ENCODE results near the gene CFAP54. TPM values are rescaled to one million over a fixed set of nuclear protein-coding genes. Genes with fewer than 3 reads are reported as not detected.
A peak's percentile ranks its signal among the peaks of the same experiment; 100 is the strongest.

Gene CFAP54
- total RNA-seq, 6 experiments from 2014 or later: 0.40 to 0.66 (median 0.56) TPM

- DNase-seq: peak; percentile 1
- Mint-ChIP-seq H3K9me3 (no peaks in the 10 kb centered on the region; the same call in 1 of the 2 replicates), H3K4me3 (no peak overlapping the region), H3K27me3 (ENCODE audit: insufficient read depth) (no peaks in the 10 kb centered on the region), H3K4me1 (ENCODE audit: low read depth) (peaks cover 41% of the 10 kb centered on the region), H3K27ac (peak overlapping the region; percentile 2; the same call in 1 of the 2 replicates), H3K36me3 (ENCODE audit: low read depth) (peaks cover 12% of the 10 kb centered on the region)
- TF ChIP-seq CTCF (IDR thresholded peaks at IDR 0.05): no peak
Observed at GRCh38 chr12:96770219-96771102, 281.1 kb downstream of the CFAP54 start.

DNA sequence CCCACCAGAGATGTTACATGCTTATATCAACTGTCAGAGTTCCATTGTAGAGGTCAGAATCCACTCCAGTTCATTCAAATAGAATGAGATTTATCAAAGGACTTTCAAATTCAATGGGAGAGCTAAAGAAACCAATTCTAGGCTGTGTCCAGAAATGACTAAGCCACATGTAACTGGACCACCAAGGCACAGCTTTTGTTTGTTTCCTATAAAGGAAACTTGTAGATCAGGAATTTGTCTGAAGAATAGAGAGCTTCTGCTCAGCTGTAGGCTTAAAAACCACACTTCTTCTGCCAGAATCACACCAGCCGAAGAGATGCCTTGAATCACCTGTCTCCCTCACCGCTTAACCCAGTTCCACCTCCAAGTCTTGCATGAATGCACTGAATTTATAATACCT lies 283.7 kb downstream of the CFAP54 start:
- H3K27ac Mint-ChIP-seq: no peak overlapping the region

GRCh38 chr12:96774496-96775256 lies 285.3 kb downstream of the CFAP54 start:
- Mint-ChIP-seq H3K9me3 (no peaks in the 10 kb centered on the region; the same call in 1 of the 2 replicates), H3K4me3 (peak overlapping the region; percentile 55), H3K27ac (peak overlapping the region; percentile 88), H3K4me1 (ENCODE audit: low read depth) (peaks cover 52% of the 10 kb centered on the region), H3K27me3 (ENCODE audit: insufficient read depth) (no peaks in the 10 kb centered on the region; the same call in 1 of the 2 replicates), H3K36me3 (ENCODE audit: low read depth) (peaks cover 12% of the 10 kb centered on the region)
- no peak for TF ChIP-seq CTCF (IDR thresholded peaks at IDR 0.05)
- DNase-seq: peak; percentile 85

More for the DNA sequence above, 283.7 kb downstream of the CFAP54 start:
- TF ChIP-seq CTCF (IDR thresholded peaks at IDR 0.05): no peak
- H3K9me3 Mint-ChIP-seq: no peaks in the 10 kb centered on the region; the same call in 1 of the 2 replicates
- no peaks in the 10 kb centered on the region for H3K27me3 Mint-ChIP-seq (ENCODE audit: insufficient read depth)
- no peak for DNase-seq
- H3K4me3 Mint-ChIP-seq: no peak overlapping the region
- peaks cover 46% of the 10 kb centered on the region for H3K4me1 Mint-ChIP-seq (ENCODE audit: low read depth)
- peaks cover 12% of the 10 kb centered on the region for H3K36me3 Mint-ChIP-seq (ENCODE audit: low read depth)

DNA sequence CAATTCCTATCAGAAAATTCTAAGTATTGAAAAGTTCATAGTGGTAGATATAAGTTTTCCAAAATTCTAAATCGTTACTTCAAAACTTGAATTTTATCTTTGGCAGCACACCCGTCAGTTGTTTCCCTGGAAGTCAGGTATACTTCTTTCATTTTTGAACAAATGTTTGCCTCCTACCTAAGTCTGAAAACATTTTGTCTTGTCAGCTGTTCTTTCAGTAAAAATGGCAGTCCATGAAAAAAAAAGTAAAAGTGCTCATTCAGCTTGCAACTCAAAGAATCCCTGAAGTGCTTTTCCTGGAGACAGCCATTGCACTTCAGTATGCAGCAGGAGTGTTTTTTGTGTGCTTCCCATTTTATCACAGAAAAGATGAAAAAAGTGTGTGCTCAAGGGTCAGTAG lies 287.5 kb downstream of the CFAP54 start:
- Mint-ChIP-seq H3K4me3 (no peak overlapping the region), H3K27ac (no peak overlapping the region), H3K4me1 (ENCODE audit: low read depth) (peaks cover 49% of the 10 kb centered on the region), H3K27me3 (ENCODE audit: insufficient read depth) (no peaks in the 10 kb centered on the region; the same call in 1 of the 2 replicates), H3K9me3 (no peaks in the 10 kb centered on the region; the same call in 1 of the 2 replicates), H3K36me3 (ENCODE audit: low read depth) (peaks cover 10% of the 10 kb centered on the region)
- no peak for TF ChIP-seq CTCF (IDR thresholded peaks at IDR 0.05)
- no peak for DNase-seq

- no peaks in the 10 kb centered on the region for H3K36me3 Mint-ChIP-seq (ENCODE audit: low read depth)
- H3K4me3 Mint-ChIP-seq: peak overlapping the region; percentile 44; the same call in 1 of the 2 replicates
- H3K27me3 Mint-ChIP-seq (ENCODE audit: insufficient read depth): no peaks in the 10 kb centered on the region; the same call in 1 of the 2 replicates
- H3K27ac Mint-ChIP-seq: no peak overlapping the region; the same call in 1 of the 2 replicates
- no peaks in the 10 kb centered on the region for H3K9me3 Mint-ChIP-seq
- TF ChIP-seq CTCF (IDR thresholded peaks at IDR 0.05): no peak
- peaks cover 21% of the 10 kb centered on the region for H3K4me1 Mint-ChIP-seq (ENCODE audit: low read depth)
- no peak for DNase-seq
Observed at GRCh38 chr12:96780330-96780729, 291.0 kb downstream of the CFAP54 start.
